ENCODE measurements around the gene PLA2R1.

DNA sequence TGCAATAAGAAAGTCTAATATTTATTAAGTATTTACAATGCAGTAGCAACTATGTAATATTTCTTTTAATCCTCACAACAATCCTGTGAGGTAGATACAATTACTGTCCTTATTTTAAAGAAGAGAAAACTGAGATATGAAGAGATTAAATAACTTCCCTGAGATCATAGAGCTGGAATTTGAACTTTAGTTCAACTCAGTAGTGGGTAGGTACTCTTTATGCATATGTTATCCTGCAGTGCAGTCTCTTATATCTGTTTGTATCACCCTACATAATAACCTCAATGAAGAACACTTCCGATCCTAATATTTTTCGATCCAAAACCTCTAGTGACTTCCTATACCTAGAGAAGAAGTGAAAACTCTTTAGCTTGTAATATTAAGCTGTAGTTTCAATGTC is 64.2 kb downstream of the PLA2R1 start:
- no peak for TF ChIP-seq EZH2phosphoT487 (IDR thresholded peaks at IDR 0.05; ENCODE audit: borderline replicate concordance, low read depth)
- TF ChIP-seq FOSL2 (IDR thresholded peaks at IDR 0.05; ENCODE audit: borderline replicate concordance, low read depth) = no peak
- TF ChIP-seq, protein P1, sequence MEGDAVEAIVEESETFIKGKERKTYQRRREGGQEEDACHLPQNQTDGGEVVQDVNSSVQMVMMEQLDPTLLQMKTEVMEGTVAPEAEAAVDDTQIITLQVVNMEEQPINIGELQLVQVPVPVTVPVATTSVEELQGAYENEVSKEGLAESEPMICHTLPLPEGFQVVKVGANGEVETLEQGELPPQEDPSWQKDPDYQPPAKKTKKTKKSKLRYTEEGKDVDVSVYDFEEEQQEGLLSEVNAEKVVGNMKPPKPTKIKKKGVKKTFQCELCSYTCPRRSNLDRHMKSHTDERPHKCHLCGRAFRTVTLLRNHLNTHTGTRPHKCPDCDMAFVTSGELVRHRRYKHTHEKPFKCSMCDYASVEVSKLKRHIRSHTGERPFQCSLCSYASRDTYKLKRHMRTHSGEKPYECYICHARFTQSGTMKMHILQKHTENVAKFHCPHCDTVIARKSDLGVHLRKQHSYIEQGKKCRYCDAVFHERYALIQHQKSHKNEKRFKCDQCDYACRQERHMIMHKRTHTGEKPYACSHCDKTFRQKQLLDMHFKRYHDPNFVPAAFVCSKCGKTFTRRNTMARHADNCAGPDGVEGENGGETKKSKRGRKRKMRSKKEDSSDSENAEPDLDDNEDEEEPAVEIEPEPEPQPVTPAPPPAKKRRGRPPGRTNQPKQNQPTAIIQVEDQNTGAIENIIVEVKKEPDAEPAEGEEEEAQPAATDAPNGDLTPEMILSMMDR (IDR thresholded peaks at IDR 0.05) = no peak
- no peak for TF ChIP-seq POLR2AphosphoS5 (IDR thresholded peaks at IDR 0.05; ENCODE audit: low read depth, low read length)
- TF ChIP-seq, protein P2, sequence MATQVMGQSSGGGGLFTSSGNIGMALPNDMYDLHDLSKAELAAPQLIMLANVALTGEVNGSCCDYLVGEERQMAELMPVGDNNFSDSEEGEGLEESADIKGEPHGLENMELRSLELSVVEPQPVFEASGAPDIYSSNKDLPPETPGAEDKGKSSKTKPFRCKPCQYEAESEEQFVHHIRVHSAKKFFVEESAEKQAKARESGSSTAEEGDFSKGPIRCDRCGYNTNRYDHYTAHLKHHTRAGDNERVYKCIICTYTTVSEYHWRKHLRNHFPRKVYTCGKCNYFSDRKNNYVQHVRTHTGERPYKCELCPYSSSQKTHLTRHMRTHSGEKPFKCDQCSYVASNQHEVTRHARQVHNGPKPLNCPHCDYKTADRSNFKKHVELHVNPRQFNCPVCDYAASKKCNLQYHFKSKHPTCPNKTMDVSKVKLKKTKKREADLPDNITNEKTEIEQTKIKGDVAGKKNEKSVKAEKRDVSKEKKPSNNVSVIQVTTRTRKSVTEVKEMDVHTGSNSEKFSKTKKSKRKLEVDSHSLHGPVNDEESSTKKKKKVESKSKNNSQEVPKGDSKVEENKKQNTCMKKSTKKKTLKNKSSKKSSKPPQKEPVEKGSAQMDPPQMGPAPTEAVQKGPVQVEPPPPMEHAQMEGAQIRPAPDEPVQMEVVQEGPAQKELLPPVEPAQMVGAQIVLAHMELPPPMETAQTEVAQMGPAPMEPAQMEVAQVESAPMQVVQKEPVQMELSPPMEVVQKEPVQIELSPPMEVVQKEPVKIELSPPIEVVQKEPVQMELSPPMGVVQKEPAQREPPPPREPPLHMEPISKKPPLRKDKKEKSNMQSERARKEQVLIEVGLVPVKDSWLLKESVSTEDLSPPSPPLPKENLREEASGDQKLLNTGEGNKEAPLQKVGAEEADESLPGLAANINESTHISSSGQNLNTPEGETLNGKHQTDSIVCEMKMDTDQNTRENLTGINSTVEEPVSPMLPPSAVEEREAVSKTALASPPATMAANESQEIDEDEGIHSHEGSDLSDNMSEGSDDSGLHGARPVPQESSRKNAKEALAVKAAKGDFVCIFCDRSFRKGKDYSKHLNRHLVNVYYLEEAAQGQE (IDR thresholded peaks at IDR 0.05; ENCODE audit: low read depth, low read length) = no peak
- TF ChIP-seq FOXJ3 (CRISPR knock-in tag; IDR thresholded peaks at IDR 0.05) = no peak
- TF ChIP-seq, protein P3, sequence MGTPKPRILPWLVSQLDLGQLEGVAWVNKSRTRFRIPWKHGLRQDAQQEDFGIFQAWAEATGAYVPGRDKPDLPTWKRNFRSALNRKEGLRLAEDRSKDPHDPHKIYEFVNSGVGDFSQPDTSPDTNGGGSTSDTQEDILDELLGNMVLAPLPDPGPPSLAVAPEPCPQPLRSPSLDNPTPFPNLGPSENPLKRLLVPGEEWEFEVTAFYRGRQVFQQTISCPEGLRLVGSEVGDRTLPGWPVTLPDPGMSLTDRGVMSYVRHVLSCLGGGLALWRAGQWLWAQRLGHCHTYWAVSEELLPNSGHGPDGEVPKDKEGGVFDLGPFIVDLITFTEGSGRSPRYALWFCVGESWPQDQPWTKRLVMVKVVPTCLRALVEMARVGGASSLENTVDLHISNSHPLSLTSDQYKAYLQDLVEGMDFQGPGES (IDR thresholded peaks at IDR 0.05; ENCODE audit: low read depth, low read length) = no peak
- no peak for TF ChIP-seq CHD2 (IDR thresholded peaks at IDR 0.05; ENCODE audit: low read length, partially characterized antibody)
- TF ChIP-seq GABPA (IDR thresholded peaks at IDR 0.05; ENCODE audit: low read depth) = no peak

Data from SK-N-SH (cell line).